HG02678 (cell line): ENCODE results near the gene IDH3G.

Experiments used
- ATAC-seq: cut with Tn5 transposase; IDR thresholded peaks from one replicate; pipeline ENCODE4 v1.9.1; 2021; ENCODE audit warnings: mild to moderate bottlenecking, moderate library complexity; ENCODE audit not compliant: unreplicated experiment

Gene IDH3G

DNA sequence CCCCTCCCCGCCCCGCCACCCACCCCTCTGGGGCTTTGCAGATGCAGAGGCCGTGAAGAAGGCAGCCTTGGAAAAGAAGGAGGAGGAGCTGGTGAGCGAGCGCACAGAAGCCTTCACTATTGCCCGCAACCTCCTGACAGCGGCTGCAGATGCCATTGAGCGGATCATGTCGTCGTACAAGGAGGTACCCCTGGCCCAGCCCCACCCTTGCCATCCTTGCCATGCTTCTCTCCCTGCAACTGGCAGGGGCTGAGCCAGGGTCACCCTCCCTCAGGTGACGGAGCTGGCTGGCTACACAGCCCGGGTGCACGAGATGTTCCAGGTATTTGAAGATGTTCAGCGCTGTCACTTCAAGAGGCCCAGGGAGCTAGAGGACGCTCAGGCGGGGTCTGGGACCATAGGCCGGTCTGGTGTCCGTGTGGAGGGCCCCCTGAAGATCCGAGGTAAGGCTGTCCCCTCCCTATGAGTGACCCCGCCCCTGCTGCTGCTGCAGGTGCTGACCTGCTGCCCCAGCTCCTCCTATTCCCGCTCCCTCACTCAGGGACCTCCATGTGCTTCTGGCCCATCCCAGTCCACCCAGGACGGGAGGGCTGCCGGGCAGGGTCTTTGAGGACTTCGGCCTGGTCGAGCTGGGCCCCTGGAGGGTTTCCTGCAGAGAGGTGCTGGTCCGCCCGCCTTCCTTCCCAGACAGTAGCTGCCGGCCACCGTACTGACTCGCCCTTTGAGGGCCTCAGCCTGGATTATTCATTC is 57.9 kb downstream of the IDH3G start:
- no peak for ATAC-seq
